Smooth muscle cell of trachea (primary cell): ENCODE data around the gene PIGW. TPM values are rescaled to one million over a fixed set of nuclear protein-coding genes. Genes with fewer than 3 reads are reported as not detected.

Experiments used
- total RNA-seq: library from RNA; depleted of rRNA; stranded (reverse); fragments of >200 nt; gene quantifications from 2 replicates; pipeline ENCODE4 v1.2.1, GENCODE V29; 2014

PIGW gene
- total RNA-seq, result 3.0 and 5.8 TPM in 2 replicates

GRCh38 chr17:36534840-36535668 is at the start of gene PIGW, which contains the start of gene MYO19:
Gene PIGW (plus strand): TSS chr17:36534987. CDS start chr17:36537102, 2,115 bp downstream.
Gene MYO19 (minus strand): TSS chr17:36534868. CDS start chr17:36532538, 2,330 bp downstream.

GRCh38 chr17:36486204-36487194 is 48.3 kb upstream of the PIGW start, which contains the start of gene ZNHIT3:
Gene ZNHIT3 (plus strand): TSS chr17:36486681. CDS start chr17:36486700, 19 bp downstream.

GRCh38 chr17:36544307-36545076 is 9.7 kb downstream of the PIGW start, which contains the start of gene GGNBP2:
Gene GGNBP2 (plus strand): TSS chr17:36544919. CDS start chr17:36545725, 806 bp downstream.

Other genes with a start within 250 kb of the PIGW start
- gene TBC1D3G, start 211.1 kb upstream of the PIGW start, total RNA-seq, result not detected in 2 replicates
- gene TBC1D3H, start 146.6 kb upstream of the PIGW start, total RNA-seq, result not detected in 2 replicates
- gene ZNHIT3, start 48.3 kb upstream of the PIGW start, total RNA-seq, result 19.7 and 20.4 TPM in 2 replicates
- 33.1 and 49.9 TPM in 2 replicates for gene MYO19, start 119 bp upstream of the PIGW start, total RNA-seq
- gene GGNBP2, start 9.9 kb downstream of the PIGW start, total RNA-seq, result 51.1 and 73.3 TPM in 2 replicates
- gene DHRS11, start 56.9 kb downstream of the PIGW start, total RNA-seq, result 6.1 and 7.6 TPM in 2 replicates
- 4.4 and 9.4 TPM in 2 replicates for gene MRM1, start 66.6 kb downstream of the PIGW start, total RNA-seq